HFF-Myc (cell line): ENCODE data around the gene CCDC186.

Experiments
- DNase-seq: peaks from one replicate; pipeline ENCODE4 v3.0.0-alpha.2; 2011; ENCODE audit warnings: low read depth; ENCODE audit errors: extremely low read depth
- H3K4me3 ChIP-seq: replicated peaks from 2 replicates; pipeline ENCODE4 v1.5.1; 2011; ENCODE audit warnings: low read depth, mild to moderate bottlenecking, control low read depth, low read length
- CTCF ChIP-seq: IDR thresholded peaks from 2 replicates; pipeline ENCODE4 v1.5.1; 2012; ENCODE audit warnings: mild to moderate bottlenecking, low read depth, low read length, control low read depth; ENCODE audit errors: missing control alignments

The CCDC186 gene

GRCh38 chr10:114077815-114078219, 96.2 kb downstream of the CCDC186 start:
- TF ChIP-seq CTCF = no peak
- no peak for DNase-seq
- H3K4me3 ChIP-seq = no peak overlapping the region

- TF ChIP-seq CTCF = no peak
- no peak for DNase-seq
- no peak overlapping the region for H3K4me3 ChIP-seq
Measured at GRCh38 chr10:114077347-114077746, 96.7 kb downstream of the CCDC186 start.

DNA sequence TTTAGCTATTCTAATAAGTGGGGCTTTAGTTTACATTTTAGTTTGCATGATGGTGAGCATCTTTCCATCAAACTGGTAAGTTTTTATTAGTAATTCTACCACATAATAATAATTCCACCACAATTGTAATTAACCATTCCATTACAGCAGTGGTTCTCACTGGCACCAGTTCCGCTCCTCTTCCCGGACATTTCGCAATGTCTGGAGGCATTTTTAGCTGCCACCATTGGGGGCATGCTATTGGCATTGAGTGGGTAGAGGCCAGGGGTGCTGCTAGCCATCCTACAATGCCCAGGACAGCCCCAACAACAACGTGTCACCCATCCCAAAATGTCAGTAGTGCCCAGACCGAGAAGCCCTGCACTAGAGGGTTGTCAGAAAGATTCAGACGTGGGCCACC, 98.9 kb downstream of the CCDC186 start:
- no peak overlapping the region for H3K4me3 ChIP-seq
- no peak for TF ChIP-seq CTCF
- DNase-seq = no peak

DNA sequence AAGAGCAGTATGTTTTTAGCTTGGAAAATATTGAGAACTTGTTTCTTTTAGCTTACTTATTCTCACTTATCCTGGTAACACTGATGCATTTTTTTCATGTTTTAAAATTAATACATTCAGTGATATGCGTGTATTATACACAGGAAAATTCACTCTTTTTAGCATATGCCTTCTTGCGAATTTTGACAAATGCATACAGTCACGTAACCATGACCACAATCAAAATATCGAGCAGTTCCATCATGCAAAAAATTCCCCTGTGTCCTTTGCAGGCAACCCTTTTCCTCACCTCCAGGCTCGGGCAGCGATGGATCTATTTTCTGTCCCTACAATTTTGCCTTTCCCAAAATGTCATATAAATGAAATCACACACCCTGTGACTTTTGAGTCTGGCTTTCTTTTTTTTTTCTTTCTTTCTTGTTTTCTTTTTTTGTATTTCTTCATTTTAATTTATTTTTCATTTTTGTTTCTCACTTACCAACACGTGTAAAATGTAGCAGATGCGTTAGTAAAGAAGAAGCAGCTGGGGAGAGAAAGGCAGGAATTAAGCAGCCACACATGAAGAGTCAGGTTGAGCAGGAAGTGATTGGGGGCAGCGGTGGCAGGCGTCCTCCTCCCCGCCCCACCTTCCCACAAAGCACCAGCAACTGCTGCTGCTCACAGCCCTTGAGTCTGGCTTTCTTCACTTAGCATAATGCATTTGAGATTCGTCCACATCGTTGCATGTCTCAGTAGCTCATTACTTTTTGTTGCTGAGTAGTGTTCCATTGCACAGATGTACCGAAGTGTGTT, 100.4 kb downstream of the CCDC186 start:
- H3K4me3 ChIP-seq = no peak overlapping the region
- TF ChIP-seq CTCF = no peak
- DNase-seq = no peak

- DNase-seq = no peak
- no peak for TF ChIP-seq CTCF
- no peak overlapping the region for H3K4me3 ChIP-seq
Measured at GRCh38 chr10:114071178-114071577, 102.8 kb downstream of the CCDC186 start.
